ENCODE measurements around the gene LEFTY2.

GRCh38 chr1:225896494-225896893 is 44.5 kb downstream of the LEFTY2 start:
- TF ChIP-seq, protein P1, sequence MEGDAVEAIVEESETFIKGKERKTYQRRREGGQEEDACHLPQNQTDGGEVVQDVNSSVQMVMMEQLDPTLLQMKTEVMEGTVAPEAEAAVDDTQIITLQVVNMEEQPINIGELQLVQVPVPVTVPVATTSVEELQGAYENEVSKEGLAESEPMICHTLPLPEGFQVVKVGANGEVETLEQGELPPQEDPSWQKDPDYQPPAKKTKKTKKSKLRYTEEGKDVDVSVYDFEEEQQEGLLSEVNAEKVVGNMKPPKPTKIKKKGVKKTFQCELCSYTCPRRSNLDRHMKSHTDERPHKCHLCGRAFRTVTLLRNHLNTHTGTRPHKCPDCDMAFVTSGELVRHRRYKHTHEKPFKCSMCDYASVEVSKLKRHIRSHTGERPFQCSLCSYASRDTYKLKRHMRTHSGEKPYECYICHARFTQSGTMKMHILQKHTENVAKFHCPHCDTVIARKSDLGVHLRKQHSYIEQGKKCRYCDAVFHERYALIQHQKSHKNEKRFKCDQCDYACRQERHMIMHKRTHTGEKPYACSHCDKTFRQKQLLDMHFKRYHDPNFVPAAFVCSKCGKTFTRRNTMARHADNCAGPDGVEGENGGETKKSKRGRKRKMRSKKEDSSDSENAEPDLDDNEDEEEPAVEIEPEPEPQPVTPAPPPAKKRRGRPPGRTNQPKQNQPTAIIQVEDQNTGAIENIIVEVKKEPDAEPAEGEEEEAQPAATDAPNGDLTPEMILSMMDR (conservative IDR thresholded peaks at IDR 0.05), result no peak
- TF ChIP-seq ZFX (IDR thresholded peaks at IDR 0.05), result no peak

All from C4-2B (cell line).